ENCODE data around the gene CHST15.

CHST15 gene

DNA sequence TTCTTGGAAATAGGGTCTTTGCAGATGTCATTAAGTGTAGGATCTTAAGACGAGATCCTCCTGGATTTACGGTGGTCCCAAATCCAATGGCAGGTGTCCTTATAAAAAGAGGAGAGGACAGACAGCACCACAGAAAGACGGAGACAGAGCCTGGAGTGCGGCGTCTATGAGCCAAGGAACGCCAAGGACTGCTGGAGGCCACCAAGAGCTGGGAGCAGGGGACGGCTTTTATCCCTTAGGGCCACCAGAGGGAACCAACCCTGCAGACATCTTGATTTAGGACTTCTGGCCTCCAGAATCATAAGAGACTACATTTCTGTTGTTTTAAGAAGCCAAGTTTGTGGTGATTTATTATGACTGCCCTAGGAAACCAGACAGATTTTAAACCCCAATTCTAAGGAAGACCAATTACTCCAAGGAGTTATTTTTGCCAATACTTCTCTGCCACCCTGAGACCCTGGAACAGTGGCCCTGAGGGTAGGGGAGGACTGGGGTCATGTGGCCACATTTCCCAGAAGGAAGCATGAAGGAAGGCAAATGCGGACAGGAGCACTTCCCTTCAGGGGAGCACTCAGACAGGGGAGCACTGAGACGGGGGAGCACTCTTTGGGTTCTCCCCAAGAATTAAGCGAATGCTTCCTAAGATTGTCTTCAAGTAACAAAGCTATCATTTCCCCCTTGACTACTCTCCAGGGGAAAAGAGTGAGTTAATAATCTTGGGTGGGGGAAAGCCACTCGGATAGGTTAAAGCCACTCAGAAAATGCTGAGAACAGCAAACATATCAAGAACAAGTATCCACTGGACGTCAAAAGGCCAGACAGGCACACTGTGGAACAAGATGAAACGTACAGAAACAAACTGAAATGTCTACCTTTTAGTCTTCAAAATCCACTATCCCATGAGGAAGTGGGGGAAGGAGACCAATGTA lies 67.5 kb downstream of the CHST15 start:
- FAIRE-seq = no peak

DNA sequence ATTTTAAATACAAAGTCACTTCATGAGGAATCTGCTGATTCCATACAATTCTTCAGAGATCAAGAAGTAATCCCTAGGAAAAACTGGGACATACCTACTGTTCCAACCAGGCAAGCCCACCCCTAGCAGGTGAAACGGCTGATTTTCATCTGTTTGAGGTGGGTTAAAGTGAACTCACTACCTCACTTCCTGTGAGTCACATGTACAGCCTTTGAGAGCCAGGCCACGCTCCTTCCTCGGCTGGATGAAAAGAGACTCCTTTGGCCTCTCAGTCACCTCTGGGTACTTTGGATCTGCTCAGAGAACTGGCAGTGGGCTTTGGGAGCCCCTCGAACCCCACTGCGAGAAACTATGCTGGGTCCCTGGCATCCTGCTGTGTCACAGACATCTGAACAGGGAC lies 68.2 kb downstream of the CHST15 start:
- FAIRE-seq = no peak

DNA sequence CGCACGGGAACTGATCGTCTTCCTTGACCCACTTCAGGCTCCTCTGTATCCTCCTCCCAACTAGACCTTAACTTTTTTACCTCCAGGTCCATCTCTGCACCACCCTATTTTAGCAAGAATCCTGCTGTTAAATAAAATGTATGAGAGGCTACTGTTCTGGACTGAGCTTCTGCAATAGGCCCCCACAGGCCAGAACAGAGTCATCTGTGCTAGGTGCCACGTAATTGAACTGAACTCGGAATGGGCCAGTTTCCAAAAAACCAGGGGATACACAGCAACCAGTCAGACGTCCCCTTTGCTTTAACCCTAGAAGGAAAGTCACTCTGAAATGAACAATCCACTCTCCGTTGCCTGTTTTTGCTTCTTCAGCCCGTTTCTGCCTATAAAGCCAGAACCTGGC lies 71.3 kb downstream of the CHST15 start:
- no peak for FAIRE-seq

DNA sequence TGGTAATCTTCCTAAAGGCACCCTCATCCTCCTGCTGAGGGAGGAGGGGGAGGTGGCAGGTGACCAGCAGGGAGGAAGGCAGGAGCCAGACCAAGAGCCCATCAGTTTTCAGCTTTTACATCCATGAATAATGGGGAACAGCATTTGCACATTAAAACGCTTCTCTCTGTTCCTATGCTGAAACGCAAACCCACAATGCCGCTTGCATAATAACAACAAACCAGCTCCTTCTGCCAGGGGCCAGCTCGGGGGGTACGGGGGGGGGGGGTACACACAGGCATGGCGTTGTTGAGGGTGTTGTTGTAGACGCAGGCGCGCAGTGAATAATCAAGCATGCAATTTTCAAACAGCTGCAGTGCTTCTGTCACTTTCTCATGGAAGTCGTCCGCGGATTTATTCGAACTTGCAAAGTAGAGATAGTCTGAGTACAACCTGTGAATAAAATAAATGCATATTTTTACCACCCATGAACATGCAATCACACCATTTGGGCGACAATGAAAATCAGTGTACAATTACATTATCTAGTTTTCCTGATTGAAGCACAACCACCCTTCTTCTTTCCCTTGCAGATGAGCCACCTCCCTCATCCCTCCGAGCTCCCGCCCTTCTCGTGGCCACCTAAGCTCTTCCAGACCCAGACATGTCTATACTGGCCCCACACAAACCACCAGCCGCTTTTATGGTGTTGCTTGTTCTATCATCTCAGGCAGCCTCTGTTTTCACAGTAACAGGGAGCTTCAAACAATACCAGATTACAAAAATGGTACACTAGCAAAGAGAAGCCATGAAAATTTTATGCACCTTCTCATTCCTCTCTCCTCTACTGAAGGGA lies 72.2 kb downstream of the CHST15 start:
- FAIRE-seq = no peak

DNA sequence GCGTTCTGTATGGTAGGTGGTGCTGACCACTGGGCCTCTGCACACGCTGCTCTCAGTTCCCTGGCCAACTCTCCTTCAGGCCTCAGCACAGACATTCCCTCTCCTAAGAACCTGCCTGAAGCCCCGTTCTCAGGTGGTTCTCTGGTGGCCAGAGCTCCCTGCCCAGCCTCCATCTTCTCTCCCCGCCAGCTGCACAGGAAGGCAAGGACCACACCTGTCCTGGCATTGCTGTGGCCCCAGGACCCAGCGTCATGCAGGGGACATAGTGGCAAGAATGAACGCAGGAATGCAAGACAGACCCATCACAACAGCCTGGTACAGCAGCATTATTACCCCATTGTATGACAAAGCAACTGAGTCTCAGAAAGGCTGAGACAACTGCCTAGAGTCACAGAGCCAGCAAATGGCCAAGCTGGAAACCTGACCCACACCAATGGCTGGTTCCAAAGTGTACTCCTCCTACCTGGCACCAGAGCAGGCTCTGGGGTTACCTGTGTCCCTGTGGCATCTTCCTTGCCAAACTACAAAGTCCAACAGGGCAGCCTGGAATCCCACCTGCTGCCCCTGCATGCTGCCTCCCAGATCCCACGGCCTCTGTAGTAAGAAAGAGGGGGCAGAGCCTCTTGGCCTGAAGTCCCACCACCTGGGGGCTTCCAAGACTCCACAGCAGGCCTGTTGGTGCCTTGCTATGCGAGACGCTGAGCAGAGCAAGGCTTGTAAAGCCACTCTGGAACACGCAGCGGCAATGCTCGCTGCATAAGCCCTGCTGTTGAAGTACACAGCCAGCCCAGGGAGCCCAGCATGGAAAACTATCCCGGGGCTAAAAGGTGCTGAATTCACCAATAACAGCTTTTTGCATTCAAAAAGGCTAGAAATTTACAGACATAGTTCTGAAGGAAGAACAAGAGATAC lies 73.3 kb downstream of the CHST15 start:
- FAIRE-seq = no peak

DNA sequence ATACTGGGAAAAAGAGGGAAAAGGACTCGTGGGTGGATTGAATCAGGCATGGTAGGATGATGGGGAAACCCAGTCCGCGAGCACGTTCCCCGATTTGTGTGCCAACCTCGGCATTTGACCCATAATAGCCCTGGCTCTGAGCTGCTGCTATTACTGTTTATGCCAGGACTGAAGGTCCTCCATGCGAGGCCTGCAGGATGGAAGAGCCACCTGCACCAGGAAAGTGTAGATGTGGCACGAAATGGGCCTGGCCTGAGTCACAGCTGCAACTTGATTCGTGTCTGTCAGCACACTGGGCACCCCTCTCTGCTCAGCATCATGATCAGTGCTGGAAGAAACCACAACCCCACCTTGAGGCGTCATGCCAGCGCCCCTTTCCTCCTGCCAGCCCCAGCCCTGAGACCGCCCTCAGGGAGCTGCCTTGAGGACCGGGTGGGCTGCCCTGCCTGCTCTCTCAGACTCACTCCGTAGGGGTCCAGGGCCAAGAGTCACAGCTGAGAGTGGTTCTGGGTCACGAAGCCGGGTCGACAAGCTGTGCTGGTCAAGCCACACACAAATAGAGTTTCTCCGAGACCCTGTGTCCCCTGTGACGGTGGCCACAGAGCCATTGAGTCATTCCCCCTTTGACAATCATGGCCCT lies 74.4 kb downstream of the CHST15 start:
- FAIRE-seq = no peak

DNA sequence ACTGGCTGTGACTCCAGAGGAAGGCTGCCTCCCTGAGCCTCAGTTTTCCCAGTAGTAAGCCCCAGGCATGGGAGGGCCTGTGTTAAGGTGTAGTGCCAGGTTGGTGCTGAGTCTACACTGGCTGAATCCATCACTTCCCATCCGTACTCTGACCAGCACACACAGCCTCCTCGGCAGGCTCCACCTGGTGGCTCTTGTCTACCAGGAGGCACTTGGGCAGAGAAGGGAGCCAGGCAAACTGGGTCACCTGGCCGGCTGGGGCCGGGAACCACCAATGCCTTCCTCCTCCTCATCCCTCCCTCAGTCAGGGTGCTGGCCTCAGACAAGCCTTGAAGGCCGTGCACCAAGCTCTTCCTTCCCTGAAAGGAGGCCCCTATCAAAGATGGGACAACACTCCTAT lies 75.7 kb downstream of the CHST15 start:
- FAIRE-seq = no peak

DNA sequence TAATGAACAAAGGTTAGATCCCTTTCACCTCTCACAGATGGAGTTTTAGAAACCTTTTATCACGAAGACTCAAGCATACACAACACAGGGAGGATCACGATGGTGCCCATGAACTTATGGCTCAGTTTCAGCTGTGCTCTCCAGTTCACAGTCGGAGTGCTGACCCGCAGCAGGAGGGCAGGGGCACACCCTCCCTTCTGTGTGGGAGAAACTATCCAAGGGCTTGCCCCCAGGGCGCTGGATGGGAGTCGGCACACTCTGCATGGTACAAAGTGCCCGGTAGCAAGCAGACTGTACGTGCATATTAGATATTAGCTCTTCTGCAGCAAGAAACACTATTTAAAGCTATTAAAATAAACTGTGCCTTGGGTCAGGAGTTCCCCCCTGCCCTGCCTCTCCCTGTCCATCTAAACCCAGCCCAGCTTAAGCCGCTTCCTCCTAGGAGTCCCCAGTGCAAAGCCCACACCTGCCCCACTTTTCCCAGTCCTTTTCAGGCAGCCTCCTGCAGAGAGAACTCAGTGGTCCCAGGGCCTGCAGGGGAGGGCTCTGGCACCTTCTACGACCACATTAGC lies 76.5 kb downstream of the CHST15 start:
- no peak for FAIRE-seq

DNA sequence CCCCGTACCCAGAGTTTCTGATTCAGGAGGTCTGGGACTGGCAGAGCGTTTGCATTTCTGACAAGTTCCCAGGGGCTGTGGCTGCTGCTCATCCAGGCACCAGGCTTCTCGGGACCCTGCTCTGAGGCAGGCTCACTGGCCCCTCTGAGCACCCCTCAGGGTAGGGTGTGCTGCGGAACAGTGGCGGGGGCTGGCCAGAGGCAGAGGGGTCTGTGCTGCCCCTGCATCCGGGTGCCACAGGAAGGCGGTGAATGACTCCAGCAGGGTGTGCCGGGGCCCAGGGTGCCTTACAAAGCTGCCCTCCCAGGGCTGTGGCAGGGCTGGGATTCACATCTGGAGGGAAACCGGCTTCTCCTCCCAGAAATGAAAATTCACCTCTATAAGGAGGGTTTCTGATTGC lies 77.4 kb downstream of the CHST15 start:
- FAIRE-seq = no peak

DNA sequence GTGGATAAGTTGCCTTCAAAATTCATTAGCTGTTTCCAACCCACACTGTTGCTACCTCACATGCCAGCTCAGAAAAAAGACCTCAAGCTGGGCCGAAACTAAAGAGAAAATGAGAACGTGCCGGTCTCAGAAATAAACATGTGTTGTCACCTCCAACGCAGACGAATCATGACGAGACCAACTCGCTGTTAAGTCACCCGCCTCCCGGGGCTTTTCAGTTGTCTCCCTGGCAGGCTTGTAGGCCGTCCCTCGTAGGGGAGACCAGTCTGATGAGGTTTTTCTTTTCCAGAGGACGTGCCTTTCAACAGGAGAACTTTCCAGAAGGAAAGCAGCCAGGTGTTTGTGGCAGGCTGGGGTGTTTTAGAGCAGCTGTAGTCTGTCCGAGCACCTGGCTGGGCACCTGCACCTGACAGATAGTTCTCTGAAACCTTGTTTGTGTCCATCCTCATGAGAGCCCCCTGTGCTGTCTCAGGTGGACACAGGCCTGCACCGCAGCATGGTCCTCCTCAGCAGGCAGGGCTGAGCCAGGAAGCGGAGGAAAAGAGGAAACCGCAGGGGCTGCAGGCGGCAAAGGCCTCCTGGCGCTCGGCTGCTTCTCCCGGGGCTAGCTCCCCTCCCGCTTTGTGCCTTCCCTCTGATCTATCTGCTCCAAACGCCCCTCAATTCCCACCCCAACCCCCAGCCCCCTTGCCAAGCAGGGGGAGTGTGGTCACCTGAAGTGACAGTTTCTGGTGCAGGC lies 78.8 kb downstream of the CHST15 start:
- FAIRE-seq = no peak

DNA sequence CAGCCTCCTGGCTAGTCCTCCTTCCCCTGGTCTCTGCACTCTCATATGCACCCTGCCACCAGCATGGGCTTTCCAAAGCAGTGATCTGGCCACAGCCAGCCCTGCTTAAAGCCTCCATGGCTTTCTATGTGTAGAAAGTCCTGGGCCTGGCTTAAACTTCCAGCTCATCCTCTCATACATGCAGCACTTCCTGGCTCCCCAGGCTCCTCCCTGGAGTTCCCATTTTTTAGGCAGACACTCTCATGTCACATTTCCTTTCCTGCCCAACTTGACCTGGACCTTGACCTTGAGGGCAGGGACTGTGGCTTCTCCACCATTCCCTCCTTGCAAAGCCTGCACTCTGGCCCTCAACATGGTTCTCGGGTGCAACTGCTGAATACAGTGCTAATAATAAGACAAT lies 79.5 kb downstream of the CHST15 start:
- FAIRE-seq = no peak

DNA sequence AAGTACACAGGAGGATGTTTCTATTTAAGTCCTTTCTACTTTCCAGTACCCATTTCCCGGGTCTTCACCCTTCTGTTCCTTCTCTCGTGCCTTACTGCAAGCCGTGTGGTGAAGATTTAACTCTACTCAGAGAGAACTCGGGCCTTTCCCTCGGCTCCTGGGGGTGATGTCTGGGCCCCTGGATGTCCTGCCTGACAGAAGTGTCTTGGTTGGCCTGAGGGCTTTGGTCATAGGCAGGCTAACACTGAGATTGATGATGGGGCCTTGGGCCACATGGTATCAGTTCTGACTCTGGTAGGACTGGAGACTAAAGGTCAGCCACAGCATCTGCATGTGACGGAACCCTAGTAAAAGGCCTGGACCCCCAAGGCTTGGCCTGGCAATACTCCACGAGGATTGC lies 80.4 kb downstream of the CHST15 start:
- FAIRE-seq = no peak

DNA sequence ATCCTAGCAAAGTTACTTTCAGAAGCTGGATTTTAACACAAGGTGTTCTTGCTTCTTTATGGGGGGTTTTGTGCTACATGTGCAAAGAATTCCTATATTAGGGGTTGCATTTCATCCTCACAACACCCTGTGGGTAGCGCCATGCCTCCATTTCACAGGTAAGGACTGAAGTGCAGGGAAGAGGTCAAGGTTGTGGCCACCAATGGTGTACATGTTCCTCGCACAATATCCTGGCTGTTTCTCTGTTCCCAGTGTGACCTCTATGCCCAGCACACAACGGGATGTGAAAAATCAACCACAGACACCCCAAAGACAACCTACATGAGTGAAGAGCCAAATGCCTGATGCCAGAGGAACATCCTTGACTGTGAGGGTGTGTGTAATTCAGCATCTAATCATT lies 80.8 kb downstream of the CHST15 start:
- FAIRE-seq = no peak

DNA sequence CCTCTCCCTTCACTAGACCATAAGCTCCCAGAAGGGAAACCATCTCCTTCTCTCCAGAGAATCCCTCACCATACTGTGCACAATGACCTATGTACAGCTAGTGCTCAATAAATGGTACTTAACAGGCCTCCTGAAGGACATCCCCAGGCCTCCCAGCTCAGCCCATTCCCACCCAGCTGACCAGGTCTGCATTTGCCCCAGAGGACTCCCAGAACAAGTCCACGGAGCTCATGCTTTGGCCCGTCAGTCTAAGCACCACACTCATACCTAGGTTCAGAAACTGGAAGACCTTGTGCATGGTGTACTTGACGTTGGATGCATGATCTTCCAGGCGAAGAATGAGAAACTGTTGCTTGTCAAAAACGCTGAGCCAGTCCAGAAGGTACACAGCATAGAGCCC lies 81.3 kb downstream of the CHST15 start:
- FAIRE-seq = no peak

DNA sequence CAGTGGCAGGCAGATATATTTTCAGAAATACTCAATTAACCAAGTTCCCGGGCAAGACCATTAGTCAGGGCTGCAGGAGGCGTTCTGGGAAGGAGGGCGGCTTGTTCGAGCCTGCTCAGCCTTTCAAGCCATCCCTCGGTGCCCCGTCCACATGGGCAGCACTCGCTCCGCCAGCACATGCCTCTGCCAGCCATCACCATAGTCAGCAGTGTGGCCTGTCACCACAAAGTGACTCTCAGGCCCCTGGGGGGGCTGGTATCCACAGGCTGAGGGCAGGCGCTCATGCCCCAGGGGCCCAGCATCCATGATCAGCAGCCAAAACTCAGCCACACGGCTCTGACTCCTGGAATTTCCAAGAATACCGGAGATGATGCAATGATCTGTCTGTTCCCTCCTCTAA lies 81.9 kb downstream of the CHST15 start:
- FAIRE-seq = no peak

DNA sequence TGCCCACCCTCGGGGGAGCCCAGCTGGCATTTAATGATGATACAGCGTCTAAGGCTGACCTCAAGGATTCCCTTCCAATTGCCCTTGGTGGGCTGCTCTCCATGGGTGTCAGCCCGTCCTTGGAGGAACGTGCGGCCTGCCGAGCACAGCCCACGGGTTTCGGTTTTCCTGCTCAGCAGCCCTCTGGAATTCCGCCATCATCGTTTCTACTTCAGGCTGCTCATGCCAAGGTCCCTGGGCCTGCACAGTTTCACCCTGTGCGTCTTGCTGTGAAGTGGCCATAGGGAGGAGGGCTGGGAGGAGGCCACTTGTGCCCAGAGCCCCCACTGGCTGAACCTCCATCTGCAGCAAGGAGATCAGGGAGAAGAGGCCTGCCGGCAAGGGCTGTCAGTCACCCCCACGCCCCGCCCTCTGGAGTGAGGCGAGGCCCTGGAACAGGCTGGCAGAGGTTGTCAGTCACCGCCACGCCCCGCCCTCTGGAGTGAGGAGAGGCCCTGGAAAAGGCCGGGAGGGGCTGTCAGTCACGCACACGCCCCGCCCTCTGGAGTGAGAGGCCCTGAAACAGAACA lies 82.8 kb downstream of the CHST15 start:
- no peak for FAIRE-seq

DNA sequence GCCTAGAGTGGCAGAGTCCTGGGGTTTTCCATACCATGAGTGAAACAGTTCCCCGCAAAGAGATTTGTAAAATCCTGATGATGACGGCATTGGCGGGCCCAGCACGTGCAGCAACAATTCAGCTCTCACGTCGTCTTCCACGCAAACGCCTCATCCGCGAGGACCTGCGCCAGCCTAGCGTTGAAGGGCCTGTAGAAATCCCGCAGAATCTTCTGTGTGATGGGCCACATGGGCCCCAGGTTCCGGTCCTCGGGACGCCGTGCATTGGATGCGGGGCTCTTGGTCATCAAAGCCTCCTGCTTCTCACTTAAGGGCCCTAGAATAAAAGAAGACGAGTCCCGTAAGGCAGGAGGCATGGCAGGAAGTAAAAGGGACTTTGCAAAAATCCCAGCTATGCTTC lies 83.4 kb downstream of the CHST15 start:
- no peak for FAIRE-seq

DNA sequence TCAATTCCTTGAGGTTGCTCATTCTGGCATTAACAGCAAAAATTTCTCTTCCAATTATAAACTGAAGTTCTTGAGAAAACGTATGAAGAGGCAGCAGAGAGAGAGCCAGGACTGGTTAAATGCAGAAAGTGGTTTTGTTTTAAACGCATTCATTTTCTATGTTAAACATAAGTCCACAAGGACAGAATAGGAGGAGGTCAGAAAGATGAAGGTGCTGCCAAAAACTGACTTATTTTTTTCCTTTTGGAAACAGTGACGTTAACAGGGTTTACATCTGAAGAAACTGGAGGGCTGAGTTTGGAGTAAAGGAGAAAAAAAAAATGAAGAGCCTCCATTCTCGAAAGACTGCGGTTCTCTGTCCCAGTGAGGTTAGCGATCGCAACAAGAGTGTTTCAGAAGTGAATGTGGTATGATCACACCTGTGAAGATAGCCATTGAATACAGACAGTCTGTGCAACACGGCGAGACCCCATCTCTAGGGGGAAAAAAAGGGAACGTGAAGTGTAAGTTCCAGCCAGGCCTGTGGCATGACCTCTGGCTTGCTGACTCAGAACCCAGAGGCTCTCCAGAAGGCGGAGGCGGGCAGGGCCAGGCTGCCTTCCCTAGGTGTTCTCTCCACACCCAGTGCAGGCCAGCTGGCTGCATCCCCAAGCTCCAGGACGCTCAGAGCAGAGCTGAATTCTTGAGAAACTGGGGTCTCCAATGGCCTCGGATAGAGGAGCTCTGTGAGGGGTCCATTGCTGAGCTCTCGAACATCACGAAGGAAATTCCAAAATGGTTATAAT lies 84.0 kb downstream of the CHST15 start:
- FAIRE-seq = no peak

DNA sequence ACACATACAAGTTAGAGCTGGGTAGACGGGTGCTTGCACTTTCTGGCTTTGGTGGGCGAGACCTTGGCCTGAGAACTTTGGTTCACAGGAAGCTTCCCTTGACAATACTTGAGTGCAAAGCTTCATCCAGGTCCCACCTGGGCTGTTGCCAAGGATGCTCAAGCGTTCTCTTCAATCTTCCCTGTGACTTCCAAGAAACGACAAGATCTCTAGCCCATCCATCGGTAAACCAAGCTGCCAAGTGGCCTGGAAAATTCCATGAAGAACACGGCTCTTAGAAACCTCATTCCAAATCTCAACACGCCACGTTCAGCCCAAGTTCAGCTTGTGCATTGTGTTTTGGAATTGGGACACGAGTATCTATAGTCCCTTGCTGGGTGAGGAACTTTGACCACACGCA lies 84.7 kb downstream of the CHST15 start:
- no peak for FAIRE-seq

DNA sequence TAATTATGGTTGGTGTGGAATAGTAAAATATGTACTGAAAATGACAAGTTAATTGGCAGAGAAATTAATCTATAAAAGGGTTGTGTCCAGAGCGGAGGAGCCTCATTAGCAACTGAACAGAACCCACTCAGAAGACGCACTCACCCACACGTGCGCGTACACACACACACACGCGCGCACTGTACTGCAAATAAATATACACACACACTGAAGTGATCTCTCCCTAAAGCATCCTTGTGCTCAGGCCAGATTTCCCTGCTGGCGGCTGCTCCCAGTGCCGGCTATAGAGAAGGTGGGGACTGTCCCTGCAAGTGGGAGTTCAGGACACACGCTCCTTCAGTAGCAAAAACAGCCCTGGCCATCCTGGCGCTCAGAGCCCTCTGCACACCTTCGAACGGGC lies 85.2 kb downstream of the CHST15 start:
- no peak for FAIRE-seq
